Pons (tissue), 1 donor: ENCODE measurements around the gene DOK3.
A peak's percentile ranks its signal among the peaks of the same experiment; 100 is the strongest.
"Not testable (repeated sequence)": the region's sequence is repeated elsewhere in the genome, so short reads cannot be mapped to it uniquely, and the experiment has no call there.

Source experiments
- DNase-seq: peaks from one replicate; pipeline ENCODE4 v3.0.0-alpha.2; 2016; ENCODE audit warnings: low spot score

The DOK3 gene

DNA sequence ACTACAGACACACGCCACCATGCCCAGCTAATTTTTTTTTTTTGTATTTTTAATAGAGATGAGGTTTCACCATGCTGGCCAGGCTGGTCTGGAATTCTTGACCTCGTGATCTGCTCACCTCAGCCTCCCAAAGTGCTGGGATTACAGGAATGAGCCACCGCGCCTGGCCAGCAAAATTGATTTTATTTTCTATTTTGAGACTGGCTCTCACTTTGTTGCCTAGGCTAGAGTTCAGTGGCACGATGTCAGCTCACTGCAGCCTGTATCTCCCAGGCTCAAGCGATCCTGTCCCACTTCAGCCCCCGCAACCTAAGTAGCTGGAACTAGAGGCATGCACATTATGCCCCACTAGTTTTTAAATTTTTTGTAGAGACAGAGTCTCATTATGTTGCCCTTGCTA is 24.8 kb upstream of the DOK3 start:
- not testable (repeated sequence) for DNase-seq

DNA sequence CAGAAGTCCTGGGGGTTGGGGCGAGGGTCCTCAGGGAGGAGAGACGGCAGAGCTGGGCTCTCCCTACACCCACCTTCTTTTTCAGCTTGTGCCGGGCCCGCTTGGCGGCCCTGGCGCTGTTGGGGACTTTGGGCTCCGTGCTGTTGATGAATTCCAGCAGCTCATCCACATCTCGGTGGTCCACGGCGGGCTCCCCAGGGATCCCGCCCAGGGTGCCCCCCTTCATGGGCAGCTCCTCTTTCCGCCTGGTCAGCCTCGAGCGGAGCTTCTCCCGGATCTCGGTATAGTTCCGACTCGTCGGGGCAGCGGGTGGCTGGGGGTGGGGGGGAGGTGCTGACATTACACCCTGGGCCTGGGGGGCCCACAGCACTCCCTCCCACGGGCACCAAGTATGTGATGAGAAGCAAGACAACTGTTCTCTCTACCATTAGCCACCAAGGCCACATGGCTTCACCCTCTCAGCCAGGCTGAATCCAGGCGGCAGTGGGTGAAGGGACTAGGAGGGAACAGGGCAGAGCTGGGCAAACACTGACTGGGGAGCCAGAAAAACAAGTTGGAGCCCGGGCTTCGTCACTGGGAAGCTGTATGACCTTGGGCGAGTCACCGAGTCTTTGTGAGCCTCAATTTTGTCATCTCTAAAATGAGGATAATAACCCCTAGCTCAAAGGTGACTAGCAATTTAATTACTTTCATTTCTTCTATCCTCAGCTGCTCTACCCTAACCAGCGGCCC is 21.7 kb upstream of the DOK3 start:
- no peak for DNase-seq

DNA sequence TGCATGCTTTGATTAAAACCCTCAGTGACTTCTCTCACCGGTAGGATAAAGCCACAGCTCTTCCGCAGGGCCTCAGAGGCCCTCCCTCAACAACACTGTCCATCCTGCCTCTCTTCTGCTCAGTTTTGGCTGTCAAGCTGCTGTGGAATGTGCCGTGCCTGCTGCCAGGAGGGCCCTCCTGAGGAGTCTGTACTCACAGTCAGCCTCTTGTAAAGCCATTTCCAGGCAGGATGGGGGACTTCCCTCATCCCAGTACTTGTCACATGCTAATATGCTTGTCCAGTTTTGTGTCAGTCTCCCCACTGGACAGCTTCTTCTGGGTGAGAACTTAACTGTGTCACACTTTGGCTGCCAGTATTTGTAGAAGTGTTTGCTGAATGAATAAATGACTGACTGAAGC is 21.0 kb upstream of the DOK3 start:
- no peak for DNase-seq

DNA sequence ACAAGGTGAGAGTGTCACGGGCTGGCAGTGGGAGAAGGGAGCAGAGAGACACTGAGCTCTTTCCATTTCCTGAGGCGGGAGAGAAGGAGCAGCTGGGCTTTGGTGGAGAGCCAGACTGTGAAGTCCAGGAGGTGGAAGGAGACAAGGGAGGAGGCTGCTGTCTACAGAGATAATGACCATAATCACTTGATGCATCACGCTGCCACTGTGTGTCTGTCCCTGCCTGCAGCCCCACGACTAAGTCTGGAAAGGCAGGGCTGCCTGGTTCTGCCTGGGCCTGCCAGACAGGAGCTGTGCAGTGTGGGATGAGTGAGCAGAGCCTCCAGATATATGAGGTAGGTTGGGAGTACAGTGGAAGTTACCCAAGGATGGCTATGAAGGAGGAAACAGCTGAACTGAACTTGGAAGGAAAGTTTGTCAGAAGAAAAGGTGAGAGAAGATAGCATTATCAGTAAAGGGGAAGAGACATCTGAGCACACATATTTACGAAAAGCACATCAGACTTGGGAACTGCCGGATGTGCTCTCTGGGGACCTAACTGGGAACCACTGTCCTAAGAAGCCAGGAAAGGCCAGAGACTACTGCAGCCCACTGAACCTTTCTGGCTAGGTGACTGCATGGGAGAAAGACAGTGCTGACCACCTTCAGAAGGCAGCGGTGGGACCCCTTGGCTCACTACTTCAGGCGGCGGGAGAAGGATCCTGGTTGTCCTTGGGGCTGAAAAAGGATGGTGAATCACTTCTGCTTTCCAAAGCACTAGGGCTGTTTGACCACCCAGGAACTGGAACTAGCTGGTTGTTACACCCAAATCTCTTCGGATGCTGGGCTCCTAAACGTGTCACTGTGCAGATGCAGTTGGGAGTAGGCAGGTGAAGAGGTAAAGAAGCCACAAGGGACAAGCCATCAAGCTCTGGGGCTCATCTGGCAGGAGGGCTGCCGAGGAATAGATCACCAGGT is 19.9 kb upstream of the DOK3 start:
- DNase-seq, result no peak

DNA sequence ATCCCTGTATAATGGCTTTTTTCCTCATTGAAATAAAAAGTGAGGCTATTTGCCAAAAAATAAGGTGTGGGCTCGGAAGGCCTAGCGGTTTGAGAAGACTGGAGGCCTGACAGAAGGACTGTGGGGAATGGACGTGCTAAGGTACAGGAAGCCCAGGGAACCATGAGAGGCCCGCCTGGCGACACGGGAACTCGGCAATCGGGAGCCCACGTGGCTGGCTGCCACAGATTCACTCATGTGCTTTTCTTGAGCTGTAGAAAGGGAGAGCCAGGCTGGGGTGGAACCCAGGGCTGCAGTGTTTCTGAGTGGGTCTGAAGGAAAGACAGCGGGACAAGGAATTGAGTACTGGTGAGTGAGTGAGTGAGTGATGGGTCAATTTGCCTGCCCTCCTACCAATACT is 19.0 kb upstream of the DOK3 start:
- DNase-seq, result no peak

DNA sequence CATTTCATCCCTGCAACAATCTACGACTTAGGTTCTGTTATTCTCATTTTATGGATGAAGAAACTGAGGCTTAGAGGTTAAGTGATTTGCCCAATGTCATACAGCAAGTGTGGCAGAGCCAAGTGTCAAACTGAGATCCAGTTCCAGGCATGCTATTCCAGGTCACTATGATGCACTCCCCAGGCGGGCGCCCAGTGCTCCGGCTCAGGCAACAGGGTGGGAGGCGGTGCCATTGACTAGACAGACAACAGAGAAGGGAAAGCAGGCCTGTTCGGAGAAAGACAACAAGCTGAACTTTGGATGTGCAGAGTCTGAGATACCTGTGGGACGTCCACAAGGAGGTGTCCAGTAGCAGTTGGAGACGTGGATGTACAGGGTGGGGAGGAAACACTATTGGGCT is 18.0 kb upstream of the DOK3 start:
- DNase-seq, result no peak

DNA sequence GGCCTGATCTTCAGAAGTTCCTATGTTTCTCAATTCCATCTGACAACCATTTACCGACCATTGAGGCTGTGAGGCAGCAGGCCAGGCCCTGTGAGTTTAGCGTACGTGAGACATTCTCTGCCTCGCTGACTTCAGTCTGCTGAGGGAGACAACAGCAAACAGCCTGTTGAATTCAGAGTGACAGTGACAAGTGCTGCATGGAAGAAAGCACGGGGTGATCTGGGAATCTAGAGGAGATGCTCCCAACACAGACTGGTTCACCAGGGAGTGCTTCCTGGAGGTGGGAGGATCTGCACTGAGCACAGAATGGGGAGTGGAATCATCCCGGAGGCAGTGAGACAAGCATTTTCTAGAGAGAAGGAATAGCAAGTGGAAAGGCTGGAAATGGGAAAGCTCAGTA is 17.2 kb upstream of the DOK3 start:
- no peak for DNase-seq

DNA sequence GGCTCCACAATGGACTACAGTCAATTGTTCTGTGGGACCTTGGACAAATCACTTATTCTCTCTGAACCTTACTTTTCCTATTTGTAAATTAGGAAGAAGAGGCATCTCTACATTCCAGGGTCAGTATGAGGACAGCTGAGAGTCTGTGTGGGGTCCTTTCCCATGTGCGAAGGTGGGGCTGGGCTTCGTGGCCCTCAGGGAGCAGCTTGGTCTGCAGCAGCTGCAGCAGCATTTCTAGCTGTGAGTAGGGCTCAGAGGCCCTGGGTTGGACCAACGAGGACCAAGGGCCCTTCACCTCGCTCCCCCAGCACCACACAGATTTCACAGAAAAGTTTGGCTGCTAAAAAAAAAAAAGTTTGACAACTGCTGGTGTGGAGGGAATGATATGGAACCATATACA is 16.6 kb upstream of the DOK3 start:
- no peak for DNase-seq

DNA sequence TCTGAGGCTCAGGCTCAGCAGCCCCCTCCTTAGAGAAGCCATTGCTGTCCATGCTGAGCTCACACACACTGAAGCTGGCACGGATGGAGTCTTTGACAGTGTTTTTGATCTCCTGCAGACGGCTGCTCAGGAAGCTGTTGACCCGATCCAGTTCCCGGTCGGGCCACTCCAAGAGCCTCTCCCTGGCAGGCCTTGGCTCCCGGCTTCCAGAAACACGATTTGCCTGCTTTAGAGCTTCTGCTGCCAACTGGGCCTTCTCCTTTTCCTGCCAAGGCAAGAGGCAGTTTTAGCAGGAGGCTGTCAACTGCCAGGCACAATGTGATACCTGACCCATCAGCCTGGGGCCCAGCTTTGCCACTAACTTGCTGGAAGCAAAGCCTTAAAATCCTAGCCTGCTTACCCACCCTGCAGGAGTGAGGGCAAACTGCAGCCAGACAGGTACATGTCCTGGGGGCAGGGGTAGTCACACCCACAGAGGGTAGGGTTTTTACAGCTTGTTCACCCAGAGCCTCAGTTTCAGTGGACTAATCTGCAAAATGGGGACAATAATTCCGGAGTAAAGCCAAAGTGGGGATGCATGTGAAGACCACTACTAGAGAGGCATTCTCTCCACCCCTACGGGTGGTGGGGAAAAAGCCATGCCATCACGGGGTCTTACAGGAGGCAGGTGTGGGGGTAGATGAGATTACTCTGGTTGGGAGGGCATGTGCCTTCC is 15.5 kb upstream of the DOK3 start:
- no peak for DNase-seq

DNA sequence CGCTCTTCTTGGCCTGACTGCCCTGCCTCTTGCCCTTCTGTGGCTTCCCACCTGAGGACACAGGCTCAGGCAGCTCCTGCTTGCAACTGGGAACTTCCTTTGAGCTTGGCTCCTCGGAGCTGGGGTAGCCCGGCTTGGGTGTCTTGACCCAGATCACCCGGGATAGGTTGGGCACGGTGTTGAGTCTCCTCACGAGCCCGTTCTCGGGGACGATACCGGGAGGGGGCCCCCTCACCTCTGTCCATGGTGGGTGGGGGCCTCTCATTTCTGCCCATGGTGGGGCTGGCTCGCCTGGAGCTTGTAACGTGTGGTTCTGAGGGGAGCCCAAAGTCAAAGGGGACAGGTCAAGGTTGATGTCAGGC is 14.9 kb upstream of the DOK3 start:
- no peak for DNase-seq

DNA sequence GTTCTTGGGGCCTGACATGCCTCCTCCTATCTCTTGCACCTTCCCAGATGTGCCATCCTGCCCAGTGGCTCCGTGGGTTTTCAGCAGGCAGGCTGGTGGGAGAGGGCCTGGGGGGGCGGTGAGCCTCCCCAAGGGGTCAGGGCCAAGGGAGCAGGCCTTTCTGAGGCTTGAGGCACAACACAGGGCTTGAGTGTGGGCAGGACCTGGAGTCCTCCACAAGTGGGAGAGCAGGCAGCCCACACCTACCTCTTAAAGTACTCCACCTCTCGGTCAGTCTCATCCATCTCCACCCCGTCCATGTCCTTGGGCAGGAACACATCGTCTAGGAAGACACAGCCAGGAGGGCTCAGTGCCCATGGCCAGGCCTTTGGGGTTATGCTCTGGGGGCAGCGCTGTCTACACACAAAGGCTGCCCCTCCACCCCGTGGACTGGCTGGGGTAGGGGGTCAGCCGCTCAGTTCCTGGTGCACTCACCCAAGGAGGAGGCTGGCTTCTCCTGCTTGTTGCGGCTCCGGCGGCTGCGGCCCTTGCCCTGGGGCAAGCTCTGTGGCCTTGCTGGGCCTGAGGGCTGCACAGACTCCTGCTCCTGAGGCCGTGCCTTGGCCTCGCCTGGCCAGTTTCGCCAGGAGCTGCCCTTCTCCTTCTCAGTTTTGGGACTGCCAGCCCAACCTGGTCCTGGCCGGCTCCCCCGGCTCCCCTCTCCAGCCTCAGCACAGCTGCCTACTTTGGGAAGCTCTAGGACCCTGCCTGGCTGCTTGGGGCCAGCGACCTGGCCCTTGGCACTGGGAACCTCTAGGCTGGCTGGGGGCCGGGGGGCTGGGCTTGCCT is 14.3 kb upstream of the DOK3 start:
- DNase-seq, result no peak

DNA sequence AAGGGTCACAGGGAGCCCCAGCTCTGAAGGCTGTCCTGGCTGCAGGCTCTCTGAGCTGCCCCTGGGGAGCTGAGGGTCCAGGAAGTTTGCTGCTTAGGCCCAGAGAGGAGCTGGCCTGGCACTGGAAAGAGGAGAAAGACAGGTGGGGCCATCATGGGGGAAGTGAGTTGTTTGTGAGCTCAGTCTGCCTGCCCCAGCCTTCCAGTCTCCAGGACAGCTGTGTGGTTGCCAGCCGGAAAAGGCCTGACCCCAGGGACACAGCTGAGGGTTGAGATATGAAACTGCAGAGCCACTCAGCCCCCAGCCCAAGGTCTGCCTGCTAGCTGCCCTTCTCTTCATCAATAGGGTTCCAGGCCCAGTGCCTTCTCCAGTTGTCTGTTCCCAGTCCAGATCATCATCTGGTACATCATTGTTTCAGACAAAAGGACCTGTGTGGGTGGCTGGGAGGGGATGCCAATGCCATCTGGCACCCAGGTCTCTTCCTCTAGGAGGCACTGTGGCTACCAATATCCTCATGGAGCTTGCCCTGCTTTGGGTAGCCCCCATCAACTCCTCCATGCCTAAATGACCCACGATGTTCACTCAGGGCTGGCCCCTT is 11.4 kb upstream of the DOK3 start:
- DNase-seq, result peak; percentile 56

DNA sequence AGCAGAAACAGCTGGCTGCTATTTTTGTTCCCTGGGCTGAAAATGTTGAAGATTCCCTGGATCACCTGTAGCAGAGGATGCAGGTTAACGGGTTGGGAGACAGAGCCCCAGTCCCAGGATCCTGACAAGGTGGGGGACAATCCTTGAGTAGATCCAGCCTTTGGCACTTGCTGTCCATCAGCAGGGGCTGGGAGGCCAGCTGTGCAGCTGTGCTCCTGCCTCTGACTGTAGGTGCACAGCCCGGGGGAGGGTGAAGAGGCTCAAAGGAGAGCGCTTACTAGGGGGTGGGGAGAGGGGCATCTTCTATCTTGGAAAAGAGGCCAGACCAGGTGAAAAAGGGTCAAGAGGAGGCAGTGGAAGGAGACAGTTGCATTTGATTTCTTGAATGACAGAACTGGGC is 10.6 kb upstream of the DOK3 start:
- no peak for DNase-seq

DNA sequence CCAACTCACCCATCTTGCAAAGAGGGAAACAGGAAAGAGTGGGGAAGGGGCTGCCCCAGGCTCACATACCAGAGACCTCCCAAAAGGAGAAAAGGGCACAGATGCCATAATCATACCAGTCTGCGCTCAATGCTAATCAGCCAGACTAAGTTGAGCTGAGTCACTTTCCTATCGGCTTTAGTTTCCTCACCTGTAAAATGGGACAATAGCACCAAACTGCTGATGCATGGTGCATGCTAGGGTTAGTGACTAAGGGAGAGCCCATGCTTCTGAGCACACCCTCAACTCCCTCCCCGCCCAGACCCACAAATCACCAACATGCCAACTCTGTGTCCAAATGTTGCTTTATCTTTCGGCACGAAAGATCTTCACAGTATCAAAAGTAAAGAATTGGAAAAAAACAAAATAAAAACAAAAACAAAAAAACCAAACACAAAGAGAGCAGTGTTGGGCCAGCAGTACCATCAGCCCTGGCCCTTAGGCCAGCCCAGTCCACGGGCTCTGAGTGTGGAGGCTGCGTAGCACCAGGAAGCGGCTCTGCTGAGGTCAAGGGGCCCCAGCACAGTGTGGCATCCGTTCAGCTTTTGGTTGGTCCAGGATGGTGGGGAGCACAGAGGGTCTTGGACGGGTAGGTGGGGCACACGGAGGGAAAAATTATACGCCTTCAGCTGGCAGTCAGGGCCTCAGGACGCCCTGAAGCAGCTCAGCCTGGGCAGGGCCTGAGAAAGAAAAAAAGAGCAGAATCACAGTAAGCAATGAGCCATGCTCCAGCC is 10.0 kb upstream of the DOK3 start:
- DNase-seq, result no peak

DNA sequence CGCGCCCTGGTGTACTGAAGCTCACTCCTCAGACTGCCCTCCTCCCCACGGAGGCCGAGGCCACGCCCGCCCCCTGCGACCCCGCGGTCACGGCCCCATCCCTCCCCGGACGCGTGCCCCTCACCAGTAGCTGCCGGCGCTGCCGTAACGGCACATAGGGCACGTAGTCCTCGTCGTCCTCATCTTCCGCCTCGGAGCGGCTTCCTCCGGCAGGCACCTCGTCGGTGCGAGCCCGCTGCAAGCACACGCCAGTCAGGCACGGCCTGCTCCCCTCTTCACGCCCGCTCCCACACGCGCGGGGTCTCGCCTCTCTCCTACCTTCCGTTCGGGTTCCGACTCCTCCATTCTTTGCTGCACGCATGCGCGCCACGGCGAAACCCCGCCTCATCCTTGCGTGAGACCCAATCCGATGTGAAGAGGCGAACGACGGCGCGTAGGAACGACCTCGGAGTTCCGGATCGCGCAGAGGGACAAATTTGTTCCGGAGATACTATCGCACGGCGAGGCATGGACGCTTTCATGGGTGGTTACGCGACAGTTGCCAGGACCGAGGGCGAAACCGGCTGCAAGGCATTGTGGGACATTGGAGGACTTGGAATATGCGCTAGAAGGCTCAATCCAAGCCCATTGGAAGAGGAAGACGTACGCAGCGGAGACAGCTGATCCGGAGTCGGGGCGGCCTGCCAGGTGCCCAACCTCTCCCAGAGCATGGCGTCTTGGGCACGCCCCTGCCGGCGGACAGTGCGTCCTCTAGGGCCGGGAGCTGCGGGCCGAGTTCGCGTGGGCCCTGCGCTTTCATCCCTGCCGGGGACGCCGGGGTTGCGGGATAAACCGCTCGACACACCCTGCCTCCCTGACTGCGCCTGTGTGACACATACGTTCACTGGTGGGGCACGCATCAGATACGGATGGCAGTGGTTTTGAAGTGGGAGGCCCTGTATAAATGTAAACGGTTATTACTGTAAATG is 7.3 kb upstream of the DOK3 start, which contains the start of gene DDX41:
Gene DDX41 (minus strand): TSS at position 361 of the 968 bp plus-strand sequence. CDS start 16 bp downstream, at position 345.
- DNase-seq, result peak; percentile 98

DNA sequence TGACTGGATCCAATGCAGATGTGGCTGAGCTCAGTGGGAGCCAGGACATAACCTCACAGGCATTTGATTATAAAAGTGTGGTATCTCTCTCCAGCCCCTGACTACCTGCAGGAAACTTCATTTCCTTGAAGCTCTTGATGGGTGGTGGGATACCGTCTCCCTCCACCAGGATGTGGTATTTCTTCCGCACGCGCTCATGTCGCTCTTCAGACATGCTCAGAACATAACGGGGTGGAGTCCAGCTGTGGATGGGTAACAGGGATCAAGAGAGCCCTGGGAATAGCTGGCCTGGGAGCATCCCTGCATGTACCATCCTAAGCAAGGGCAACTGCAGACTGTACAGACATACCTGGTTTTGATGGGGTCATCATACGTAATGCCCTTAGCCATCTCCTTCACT is 6.0 kb upstream of the DOK3 start:
- no peak for DNase-seq

DNA sequence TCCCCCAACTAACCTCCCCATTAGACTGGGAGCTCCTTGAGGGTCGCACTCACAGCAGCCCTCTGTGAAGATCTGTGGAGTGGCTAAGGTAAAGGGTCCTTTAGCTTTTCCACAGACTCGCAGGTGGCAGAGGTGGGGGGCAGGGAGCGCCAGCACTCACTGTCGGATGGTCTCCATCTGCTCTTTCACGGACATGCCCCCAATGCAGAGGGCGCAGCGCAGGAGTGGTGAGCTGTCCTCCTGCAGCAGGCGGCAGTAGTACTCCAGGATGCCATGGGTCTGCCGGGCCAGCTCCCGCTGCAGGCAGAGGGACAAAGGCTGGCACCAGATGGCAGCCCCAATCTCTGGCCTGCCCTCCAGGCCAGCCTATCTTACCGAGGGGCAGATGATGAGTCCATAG is 4.9 kb upstream of the DOK3 start:
- DNase-seq, result no peak

DNA sequence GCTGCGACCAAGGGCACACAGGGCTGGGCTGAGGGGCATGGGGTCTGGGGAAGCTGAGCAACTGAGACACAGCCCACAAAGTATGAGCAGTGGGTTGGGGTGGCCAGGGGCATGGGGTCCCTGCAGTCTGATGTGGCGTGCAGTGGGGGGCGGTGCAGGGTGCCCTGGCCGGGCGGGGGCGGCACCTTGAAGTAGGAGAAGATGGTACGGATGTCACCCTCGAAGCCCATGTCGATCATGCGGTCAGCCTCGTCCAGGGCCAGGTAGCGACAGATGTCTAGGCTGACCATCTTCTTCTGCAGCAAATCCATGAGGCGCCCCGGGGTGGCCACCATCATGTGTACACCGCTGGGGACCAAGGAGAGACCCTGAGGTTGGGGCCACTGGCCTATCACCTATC is 3.9 kb upstream of the DOK3 start:
- no peak for DNase-seq

DNA sequence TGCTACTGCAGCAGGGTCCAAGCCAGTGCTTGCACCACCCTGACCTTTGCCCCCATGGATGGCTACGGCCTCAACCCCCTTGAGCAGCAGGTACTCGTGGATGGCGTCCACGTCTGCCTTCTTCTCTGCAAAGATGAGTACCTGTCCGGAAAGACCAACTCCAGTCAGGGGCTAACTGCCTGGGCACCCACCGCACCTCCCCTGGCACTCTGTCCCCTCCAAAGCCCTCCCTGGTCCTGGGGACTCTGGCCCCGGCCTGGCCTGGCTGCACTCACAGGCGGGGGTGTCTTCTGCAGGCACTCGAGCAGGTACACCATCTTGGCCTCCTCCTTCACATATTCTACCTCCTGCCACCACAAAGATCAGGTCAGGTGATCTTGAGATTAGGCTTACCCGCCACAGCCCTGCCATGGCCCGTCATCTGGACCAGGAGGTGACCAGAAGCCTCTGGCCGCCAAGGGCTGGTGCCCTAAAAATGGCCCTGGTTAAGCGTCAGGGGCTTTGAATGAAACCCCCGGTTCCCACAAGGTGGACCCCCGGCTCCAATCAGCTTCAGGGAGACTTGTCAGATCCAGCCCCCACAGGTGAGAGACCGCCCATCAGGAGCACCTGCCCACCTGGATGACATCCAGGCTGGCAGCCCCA is 3.2 kb upstream of the DOK3 start:
- no peak for DNase-seq
